Fibroblast of skin of right quadriceps (primary cell): ENCODE measurements around the gene TBC1D4.
"Not testable (repeated sequence)": the region's sequence is repeated elsewhere in the genome, so short reads cannot be mapped to it uniquely, and the experiment has no call there.

Source experiments
- DNase-seq: peaks from one replicate; pipeline ENCODE4 v3.0.0-alpha.2; 2013

TBC1D4 gene

DNA sequence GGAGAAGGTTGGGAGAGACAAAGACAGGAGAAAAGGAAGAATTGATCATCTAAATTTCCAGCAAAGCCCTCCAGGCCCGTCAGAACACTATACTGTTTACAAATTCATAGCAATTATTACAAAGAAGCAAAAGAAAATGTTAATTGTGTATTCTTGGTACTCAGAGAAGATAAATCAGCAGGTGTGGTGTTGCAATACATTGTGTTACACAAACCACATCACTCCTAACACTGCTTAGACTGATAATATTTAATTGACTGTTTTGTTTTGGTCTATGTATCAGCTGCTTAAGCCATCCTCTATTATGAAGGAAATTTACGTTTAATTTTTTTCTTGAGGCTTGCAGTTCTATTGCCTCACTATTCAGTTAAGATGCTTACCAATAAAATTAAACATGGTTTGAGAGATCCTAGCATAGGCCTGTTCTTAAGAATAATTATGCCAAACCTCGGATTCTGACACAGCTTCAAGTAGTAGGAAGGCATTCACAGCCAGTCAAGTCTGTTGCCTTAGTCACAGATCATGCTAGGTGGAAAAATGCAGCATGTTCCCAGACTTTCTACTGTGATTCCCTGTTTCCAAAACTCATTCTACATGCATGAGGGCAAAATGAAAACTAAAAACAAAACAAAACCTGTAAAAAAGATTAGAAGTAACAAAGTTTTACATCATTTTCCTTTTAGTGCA, 129.2 kb downstream of the TBC1D4 start:
- DNase-seq: no peak

DNA sequence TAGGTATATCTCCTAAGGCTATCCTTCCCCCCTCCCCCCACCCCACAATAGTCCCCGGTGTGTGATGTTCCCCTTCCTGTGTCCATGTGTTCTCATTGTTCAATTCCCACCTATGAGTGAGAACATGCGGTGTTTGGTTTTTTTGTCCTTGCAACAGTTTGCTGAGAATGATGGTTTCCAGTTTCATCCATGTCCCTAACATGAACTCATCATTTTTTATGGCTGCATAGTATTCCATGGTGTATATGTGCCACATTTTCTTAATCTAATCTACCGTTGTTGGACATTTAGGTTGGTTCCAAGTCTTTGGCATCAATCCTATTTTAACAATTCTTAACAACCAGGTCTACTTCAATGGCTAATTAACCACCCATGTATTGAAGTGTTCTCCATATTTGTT, 130.4 kb downstream of the TBC1D4 start:
- not testable (repeated sequence) for DNase-seq

DNA sequence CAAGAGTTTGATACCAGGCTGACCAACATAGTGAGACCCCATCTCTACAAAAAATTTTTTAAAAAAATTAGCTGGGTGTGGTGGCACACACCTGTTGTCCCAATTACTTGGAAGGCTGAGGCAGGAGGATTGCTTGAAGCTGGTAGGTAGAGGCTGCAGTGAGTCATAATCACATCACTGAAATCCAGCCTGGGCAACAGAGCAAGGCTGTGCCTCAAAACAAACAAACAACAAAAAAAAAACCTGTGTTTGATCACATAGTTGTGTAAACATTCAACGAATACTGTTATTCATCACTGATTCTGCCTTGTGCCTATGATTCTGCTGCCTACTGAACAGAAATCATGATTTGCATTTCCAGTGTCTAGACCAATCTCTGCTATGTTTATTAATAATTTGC, 134.0 kb downstream of the TBC1D4 start:
- no peak for DNase-seq

DNA sequence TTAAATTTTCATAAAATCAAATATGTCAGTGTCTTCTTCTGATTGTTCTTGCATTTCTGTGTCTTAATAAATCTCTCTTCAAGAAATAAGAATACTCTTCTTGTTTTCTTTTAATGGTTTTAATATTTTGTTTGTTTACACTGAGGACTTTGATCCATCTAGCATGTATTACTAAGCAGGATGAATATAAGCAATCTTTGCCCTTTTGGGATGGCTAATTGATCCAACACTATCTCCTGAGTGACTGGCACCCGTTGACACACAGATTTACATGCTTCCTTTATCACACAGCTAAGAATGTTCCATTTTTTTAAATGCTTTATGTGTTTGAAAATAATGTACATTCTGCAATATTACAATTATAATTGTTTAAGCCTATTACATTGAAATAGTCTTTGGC, 134.5 kb downstream of the TBC1D4 start:
- no peak for DNase-seq

DNA sequence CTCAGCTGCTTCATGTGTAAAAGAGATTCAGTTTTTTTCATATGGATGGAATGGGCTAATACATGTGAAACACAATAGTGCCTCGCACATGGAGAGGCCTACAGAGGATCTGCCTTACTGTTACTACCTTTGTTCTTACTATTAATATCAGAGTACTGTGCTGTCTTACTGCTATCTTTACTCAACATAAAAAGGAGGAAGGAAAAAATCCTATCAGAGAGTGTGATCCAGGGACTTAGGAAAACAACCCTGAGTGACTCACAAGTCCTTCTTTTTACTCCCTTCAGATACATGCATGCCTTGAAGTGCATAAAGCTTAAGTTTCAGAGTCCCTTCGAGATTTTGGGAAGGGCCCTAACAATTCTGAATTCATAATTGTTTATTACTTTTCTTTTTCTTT, 136.8 kb downstream of the TBC1D4 start:
- DNase-seq: no peak

DNA sequence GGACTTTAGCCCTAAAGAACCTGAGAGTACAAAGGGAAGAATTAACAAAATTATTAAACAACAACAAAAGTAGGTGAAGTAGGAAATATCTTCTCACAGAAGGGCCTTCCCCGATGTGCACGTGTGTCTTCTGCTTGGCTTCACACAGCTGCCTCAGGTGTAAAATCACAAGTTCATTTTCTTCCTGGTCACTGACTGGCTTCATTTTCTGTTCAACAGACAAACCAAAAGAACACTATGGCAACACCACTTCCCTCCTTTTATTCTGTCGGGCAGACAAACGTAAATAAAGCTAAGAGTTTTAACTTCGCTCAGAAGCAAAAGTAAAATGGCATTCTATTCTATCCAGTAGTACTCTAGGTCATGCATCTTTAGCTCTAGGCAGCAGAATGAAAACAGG, 140.9 kb downstream of the TBC1D4 start:
- no peak for DNase-seq

DNA sequence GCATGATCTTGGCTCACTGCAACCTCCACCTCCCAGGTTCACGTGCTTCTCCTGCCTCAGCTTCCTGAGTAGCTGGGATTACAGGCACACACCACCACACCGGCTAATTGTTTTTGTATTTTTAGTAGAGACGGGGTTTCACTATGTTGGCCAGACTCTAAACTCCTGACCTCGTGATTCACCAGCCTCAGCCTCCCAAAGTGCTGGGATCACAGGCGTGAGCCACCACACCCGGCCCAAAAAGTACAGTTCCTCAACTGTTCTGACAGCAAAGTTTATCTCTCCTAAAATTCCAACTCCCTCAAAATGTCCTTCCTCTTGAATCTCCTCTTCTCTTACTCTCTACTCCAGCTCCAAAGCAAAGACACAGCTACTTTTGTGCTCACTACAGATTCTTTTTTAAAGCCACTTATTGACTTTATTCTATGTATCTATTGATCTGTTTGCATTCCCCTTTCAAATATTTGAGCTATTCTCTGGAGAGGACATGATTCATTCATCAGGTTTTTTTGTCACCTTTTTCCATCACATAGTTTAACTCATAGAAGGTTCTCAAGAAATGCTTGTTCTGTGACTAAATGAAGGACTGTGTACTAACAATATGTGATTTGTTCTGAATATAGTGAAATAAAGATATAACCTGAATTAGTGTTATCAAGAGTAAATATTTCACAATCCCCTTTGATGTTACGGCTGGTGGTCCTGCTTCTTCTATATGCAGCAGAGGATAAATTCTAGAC, 142.2 kb downstream of the TBC1D4 start:
- DNase-seq: no peak

DNA sequence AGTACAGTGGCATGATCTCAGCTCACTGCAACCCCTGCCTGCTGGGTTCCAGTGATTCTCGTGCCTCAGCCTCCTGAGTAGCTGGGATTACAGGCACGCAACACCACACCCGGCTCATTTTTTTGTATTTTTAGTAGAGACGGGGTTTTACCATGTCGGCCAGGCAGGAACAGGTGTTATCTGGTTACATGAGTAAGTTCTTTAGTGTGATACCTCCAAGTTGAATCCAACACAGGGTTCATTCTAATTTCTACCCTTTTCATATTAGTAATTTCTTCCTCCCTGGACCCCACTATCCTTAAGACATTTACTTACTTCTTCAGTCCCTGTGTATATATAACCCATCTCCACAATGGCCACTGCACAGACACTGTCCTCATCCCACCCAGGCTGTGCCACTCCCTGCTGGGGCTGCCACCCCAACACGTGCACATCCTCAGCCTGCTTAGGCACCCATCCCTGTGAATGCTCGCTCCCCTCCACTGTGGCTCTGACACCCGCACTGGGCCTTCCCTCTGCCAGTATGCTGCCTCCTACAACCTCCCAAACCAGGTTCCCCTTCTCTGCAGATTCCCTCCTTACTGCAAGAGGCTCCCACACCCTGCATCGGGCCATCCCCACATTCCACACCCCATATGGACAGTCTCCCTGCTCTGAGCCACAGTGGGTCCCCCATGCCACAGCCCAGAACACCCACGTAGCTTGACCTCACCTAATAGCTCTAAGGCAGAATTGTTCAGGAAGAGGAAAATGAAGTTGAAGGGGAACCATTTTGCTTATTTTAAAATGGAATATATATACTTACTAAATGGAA, 147.1 kb downstream of the TBC1D4 start:
- DNase-seq: no peak

DNA sequence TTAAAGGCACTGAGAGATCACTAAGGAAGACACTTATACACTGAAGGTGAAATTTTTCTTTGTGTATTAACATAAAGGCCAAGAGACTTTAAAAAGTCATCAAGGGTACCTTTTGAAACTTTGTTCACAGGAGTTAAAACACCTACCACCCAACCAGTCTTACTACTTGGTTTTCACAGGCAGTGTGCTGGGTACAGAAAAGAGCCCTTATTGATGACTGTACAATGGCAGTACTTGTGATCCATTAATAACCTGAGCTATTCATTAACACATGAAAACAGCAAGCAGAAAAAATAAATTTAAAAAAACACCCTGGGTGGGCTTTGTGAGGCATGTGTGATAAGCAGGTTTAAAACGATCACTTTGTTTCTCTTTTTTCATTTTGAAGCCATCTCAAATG, 148.9 kb downstream of the TBC1D4 start:
- no peak for DNase-seq

DNA sequence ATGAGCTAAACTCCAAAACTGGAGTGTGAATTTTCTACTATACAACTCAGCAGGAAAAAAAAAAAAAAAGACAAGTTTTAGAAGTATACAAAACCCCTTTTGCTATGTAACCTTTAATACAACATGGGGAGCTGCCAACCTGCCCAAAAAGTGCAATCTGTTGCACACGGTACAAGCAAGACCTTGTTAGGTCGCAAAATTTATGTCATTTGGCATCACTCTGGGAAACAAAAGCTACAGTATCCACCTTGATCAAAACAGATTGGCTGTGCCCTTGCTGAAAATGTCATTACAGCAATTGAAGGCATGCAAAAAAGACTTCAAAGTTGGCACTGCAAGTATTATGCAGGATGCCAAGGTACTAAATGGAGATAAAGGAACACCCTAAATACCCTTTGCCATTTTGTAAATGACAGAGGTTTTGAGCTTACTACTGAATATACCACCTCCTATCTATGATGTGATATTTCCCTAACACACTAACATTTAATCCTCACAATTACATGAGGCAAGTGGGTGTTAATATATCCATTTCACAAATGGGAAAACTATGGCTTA, 150.1 kb downstream of the TBC1D4 start:
- no peak for DNase-seq

DNA sequence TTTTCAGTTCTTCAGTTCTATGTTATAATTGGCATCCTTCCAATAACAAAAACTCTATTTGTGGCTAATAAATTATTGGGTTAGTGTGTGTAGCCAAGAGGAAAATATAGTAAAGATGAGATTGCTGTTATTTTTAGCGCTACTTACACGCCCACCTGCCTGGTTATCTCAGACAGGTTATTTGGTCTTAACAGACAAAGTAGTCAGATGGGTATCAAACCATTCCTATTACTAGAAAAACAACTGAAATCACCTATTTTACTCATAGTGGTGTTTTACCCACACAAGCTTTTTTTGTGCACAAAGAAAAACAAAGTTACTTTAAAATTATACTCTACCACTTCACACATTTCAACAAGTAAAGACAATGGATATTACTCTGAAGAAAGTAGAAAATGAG, 151.2 kb downstream of the TBC1D4 start:
- no peak for DNase-seq

DNA sequence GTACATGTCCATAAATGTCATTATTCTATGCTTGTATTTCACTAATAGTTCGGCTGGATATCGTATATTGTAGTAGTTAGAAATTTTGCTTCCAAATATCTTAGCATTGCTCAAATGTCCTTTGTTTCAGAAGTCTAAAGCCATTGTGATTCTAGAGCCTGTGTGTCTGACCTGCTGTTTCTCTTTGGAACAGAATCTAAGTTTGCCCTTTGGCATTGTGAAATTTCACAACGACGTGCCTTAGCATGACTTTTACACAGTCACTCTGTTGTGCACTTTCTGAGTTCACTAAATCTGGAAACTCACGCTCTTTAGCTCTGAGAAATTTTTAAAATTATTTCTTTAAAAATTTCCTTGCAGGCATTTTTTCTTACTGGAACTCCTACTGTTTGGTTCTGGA, 152.2 kb downstream of the TBC1D4 start:
- no peak for DNase-seq

DNA sequence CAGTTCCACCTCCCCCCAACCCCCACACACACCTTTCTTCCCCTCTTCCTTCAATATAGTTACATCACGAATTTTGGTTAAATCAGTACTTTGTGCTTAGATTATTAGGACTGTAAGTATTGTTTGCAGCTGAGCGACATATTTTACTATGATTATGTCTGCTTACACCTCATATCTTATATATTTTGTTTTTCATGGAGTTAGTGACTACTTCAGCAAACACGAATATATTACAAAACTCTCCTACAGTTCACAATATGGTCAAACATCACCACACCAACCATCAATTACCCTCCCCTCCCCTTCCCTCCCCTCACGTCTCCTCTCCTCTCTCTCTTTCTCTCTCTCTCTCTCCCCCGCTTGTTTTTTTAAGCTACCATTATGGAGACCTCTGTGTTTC, 152.9 kb downstream of the TBC1D4 start:
- no peak for DNase-seq

DNA sequence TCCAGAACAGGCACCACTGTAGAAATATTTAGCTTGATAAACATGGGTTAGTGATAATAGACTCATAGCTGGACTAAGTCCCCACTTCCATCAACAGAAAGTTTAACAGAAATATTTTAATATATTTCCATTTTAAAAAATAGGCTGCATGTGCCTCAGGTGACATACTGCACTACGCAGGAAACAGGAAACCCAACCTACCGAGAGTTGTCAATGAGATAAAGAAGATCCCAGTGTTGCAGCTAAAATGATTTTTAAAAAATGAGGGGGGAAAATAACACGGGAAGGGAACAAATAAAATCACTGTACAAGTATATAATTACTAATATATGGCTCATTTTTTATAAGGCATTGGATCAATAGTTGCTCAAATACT, 154.8 kb downstream of the TBC1D4 start:
- DNase-seq: no peak

DNA sequence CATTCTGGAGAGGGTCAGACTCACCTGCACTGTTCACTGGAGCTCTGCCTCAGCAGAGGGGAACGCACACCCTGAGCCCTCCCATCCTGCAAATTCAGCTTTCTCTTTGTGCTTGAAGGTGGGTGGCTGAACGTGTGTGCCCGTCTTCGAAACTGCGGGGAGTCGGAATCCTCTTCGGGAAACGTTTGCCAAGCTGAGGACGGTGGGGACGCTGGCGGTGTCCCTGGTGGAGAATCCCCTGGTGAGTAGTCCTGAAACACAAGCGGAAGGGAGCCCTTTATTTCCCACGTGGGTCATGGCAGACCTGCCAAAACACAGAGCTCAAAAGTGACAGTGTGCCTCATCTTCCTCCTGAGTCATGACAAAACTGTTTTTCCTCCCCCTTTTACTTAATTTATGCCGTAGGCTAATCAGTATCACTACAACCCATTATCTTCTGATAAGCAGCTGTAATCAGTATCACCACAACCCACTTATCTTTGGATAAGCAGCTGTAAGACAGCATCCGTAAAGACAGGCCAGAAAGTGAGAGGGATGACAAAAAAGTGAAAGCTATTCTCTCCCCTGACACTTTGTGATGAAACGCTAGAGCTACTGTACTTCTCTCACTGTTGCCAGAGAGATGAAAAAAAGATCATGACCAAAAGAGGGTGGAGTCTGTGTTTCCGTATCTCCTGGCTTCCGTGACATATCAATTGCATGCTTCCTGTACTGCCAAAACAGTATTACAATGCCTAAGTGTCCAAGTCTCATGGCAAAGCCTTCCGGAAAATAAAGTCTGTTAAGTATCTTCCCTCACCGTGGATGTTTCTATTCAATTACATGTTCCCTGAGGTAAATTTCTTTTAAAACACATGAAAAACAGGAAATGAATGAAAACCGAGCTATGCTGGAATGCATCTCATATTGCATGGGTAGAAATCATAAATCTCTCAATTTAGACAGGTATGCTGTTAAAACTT, 155.5 kb downstream of the TBC1D4 start:
- peak; percentile 53 for DNase-seq

DNA sequence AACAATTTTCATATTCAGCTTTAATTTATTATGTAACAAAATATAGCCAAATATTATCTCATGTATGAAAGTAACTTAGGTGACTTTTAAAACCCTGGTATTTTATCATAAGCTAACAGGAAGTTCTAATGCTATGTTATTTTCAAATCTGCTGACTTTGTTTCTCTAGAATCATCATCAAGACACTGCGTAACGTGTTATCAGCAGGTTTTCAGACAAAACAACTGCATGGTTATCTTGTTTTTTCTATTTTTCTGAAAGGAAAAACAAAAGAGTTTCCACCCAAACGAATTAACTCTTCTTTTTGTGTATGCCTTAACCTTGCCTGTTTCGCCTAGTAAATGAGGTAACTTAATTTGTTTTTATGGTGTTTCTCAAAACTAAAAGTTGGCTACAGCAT, 156.3 kb downstream of the TBC1D4 start:
- no peak for DNase-seq

DNA sequence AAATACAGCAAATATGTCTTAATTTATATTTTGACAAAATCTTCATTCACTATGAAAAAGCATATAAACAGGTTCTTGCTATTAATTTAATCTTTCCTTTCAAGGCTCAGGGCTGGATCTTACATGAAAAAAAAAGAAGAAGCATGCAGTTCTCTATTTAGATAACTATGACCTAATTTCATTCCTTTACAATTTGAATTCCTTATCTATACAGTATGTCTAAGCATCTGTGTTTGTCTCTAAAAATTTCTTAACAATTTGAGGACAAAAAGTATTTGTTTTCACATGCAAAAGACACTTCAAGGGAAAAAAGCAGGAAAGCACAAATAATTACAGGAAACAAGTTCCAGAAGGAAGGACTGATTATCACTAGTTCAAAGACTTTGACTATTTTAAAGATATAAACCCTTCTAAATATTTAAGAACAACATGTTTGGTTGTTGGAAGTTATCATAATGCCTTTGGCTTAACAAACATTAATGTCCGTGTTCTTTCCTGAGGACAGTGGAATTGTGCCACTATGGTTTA, 157.5 kb downstream of the TBC1D4 start:
- DNase-seq: no peak

DNA sequence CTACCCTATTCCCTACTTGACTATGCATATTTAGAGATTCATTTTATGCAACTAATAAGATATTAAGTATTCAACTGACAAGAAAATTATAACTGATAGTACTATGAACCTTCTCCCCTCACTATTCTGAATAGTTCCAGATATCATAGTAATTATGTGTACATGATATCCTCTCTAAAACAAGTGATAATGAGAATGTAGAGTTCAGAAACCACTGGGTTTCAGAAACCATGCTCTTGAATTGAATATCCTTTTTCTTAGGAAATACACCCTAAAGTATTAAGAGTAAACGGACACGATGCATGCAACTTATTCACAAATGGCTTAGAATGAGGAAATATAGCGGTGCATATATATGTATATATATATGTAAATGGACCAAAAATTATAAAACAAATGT, 160.9 kb downstream of the TBC1D4 start:
- DNase-seq: no peak

DNA sequence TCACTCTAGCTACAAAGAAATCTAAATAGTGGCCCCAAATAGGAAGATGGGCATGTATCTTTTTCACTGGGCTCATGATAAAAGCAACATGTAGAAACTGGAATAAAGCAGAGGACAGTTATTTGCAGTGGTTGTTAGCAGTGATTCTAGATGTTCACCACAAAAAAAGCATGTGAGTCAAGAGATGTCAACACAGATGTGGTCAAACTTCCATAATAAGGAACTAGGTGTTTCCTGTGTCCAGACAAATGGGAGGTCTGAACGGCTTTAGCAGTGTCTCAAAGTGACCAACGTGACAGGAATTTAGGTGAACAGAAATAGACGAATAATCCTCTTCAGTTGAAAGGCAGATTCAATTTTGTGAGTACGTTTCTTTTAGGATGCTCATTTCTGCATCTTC, 162.7 kb downstream of the TBC1D4 start:
- DNase-seq: no peak

DNA sequence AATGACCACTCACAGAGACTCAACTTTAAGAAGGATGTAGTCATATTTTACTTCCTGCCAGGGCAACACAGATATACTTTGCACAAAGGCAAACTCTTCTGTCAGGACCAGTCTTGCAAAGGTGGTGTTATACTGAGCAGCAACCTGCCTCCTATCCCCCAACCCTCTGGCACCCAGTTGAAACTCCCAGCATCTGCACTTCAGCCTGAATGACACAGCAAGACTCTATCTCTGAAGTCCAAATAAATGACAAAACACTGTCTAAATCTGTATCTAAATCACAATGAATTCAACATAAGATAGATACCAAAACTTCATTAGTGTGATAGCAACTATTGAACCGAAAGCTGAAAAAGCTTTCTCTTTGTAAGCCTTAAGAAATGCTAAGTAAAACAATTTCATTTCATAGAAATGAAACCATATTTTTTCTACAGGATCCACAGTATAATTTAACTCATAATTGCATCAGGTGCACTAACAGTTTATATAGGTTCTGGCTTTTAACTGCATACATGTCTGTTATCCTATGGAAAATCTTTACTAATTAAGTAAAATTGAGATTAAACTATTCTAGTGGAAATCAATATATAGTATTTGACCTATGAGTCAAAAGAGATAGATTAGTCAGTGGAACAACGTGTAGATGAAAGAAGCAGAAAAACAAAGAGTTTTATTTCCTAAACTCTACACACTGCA, 163.7 kb downstream of the TBC1D4 start:
- no peak for DNase-seq

DNA sequence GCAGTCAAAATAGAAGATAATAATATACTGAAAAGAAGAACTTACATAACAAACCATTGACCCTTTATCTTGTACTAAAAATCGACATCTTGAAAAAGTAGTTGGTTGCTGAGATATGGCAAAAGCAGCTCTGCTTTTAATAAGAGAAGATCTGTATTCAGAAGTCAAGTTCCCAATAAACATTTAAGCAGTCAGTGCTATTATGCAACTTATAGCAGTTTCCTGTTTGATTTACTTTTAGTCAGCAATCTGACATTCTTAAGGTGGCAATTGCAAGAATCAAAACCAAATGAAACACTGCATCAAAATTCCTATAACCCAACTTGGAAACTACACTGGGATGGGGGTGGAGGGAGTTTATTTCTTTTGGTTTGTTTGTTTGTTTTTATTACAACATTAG, 165.5 kb downstream of the TBC1D4 start:
- peak; percentile 32 for DNase-seq
